Loucy (cell line): ENCODE measurements around the gene NFIL3.

Experiments used
- H2AFZ ChIP-seq: fragments of 200-600 bp; sonication (generic); 2 replicates; pipeline ENCODE4 v1.6.0; 2016; ENCODE audit warnings: antibody characterized with exemption, mild to moderate bottlenecking, low read length, moderate library complexity
- H3F3A ChIP-seq: fragments of 200-600 bp; 2 replicates; pipeline ENCODE4 v1.6.0; 2016; ENCODE audit warnings: antibody characterized with exemption, low read depth, mild to moderate bottlenecking
- H3K27me3 ChIP-seq: fragments of 200-600 bp; sonication (generic); 2 replicates; pipeline ENCODE4 v1.6.1; 2014; ENCODE audit warnings: low read length, mild to moderate bottlenecking; ENCODE audit not compliant: insufficient read depth, poor library complexity, severe bottlenecking
- H3K36me3 ChIP-seq: fragments of 200-600 bp; sonication (generic); 2 replicates; pipeline ENCODE4 v1.6.1; 2016; ENCODE audit warnings: low read length; ENCODE audit not compliant: insufficient read depth
- H3K4me1 ChIP-seq: fragments of 200-600 bp; sonication (generic); 2 replicates; pipeline ENCODE4 v1.5.1; 2014; ENCODE audit warnings: low read length, mild to moderate bottlenecking; ENCODE audit not compliant: insufficient read depth, poor library complexity, severe bottlenecking
- H3K4me2 ChIP-seq: fragments of 200-600 bp; sonication (generic); 2 replicates; pipeline ENCODE4 v1.6.0; 2014; ENCODE audit warnings: antibody characterized with exemption, low read length, low read depth, mild to moderate bottlenecking; ENCODE audit not compliant: poor library complexity, severe bottlenecking
- H3K4me3 ChIP-seq: fragments of 200-600 bp; sonication (generic); 2 replicates; pipeline ENCODE4 v1.5.1; 2014; ENCODE audit warnings: low read length, mild to moderate bottlenecking, mixed read lengths; ENCODE audit not compliant: poor library complexity, severe bottlenecking
- H3K79me2 ChIP-seq: fragments of 200-600 bp; sonication (generic); 2 replicates; pipeline ENCODE4 v1.6.1; 2014; ENCODE audit warnings: low read length; ENCODE audit not compliant: insufficient read depth
- H3K9ac ChIP-seq: fragments of 200-600 bp; sonication (generic); 2 replicates; pipeline ENCODE4 v1.6.0; 2014; ENCODE audit warnings: mild to moderate bottlenecking, low read depth, low read length, moderate library complexity; ENCODE audit not compliant: poor library complexity, severe bottlenecking
- H3K9me2 ChIP-seq: fragments of 200-600 bp; sonication (generic); replicated peaks from 2 replicates; pipeline ENCODE4 v1.6.1; 2016; ENCODE audit warnings: low read depth, low read length, mixed read lengths
- H3K9me3 ChIP-seq: fragments of 200-600 bp; sonication (generic); 2 replicates; pipeline ENCODE4 v1.6.1; 2014; ENCODE audit warnings: mild to moderate bottlenecking, antibody characterized with exemption, low read length, low read depth; ENCODE audit not compliant: insufficient read depth
- H4K20me1 ChIP-seq: fragments of 200-600 bp; sonication (generic); 2 replicates; pipeline ENCODE4 v1.6.0; 2014; ENCODE audit warnings: antibody characterized with exemption, low read length, mild to moderate bottlenecking; ENCODE audit not compliant: insufficient read depth, poor library complexity, severe bottlenecking
- CTCF ChIP-seq: fragments of 200-600 bp; sonication (generic); conservative IDR thresholded peaks from 2 replicates; pipeline ENCODE4 v1.5.1; 2014; ENCODE audit warnings: mild to moderate bottlenecking, antibody characterized with exemption, low read length
- EZH2phosphoT487 ChIP-seq: fragments of 200-600 bp; IDR thresholded peaks from 2 replicates; pipeline ENCODE4 v1.6.1; 2018; ENCODE audit warnings: antibody characterized with exemption, mild to moderate bottlenecking, moderate library complexity, borderline replicate concordance

NFIL3 gene

DNA sequence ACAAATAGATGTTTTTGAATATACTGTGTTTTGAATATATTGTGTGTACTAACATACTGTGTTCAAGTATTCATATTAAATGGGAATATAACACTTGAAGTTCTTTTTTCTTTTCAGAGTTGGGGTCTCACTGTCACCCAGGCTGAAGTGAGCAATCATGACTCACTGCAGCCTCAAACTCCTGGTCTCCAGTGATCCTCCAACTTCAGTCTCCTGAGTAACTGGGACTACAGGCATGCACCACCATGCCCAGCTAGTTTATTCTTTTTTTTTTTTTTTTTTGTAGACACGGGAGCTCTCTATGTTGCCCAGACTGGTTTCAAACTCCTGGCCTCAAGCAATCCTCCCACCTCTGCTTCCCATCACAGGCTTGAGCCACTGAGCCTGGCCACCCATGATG is 38.7 kb downstream of the NFIL3 start:
- H2AFZ ChIP-seq = no peak overlapping the region
- no peaks in the 10 kb centered on the region for H3K36me3 ChIP-seq
- no peaks in the 10 kb centered on the region for H4K20me1 ChIP-seq
- H3K4me1 ChIP-seq = no peaks in the 10 kb centered on the region
- no peaks in the 10 kb centered on the region for H3K9me3 ChIP-seq
- no peak overlapping the region for H3K4me2 ChIP-seq
- H3K27me3 ChIP-seq = no peaks in the 10 kb centered on the region
- no peaks in the 10 kb centered on the region for H3F3A ChIP-seq
- no peak for TF ChIP-seq EZH2phosphoT487
- TF ChIP-seq CTCF = no peak
- H3K4me3 ChIP-seq = no peak overlapping the region
- no peak overlapping the region for H3K9ac ChIP-seq
- H3K79me2 ChIP-seq = no peaks in the 10 kb centered on the region
- H3K9me2 ChIP-seq = no peaks in the 10 kb centered on the region

DNA sequence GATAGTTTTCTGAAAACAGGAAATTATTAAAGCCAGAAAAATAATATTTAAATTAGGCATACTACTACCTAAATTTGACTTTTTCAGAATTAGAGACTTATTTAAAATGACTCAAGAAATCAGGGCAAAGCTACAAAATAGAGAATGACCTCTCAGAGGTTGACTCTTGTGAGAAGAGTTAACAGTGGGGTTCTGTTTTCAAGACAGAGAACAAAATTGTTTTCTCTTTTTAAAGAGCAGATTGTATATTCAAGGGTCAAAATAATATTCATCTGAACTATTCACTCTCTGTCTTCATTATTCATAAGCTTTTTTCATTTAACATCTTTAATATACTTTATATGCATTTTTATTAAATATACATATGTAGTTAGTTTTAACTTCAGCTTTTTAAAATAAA is 40.1 kb downstream of the NFIL3 start:
- Histone ChIP-seq H3K9ac (no peak overlapping the region), H2AFZ (no peak overlapping the region), H4K20me1 (no peaks in the 10 kb centered on the region), H3K4me3 (no peak overlapping the region), H3F3A (no peaks in the 10 kb centered on the region), H3K27me3 (no peaks in the 10 kb centered on the region), H3K9me2 (no peaks in the 10 kb centered on the region), H3K4me2 (no peak overlapping the region), H3K79me2 (no peaks in the 10 kb centered on the region), H3K9me3 (no peaks in the 10 kb centered on the region), H3K4me1 (no peaks in the 10 kb centered on the region), H3K36me3 (no peaks in the 10 kb centered on the region)
- no peak for TF ChIP-seq EZH2phosphoT487

GRCh38 chr9:91382298-91382697 is 41.3 kb downstream of the NFIL3 start:
- no peaks in the 10 kb centered on the region for H3K9me2 ChIP-seq
- H3K27me3 ChIP-seq = no peaks in the 10 kb centered on the region
- no peak overlapping the region for H2AFZ ChIP-seq
- H4K20me1 ChIP-seq = no peaks in the 10 kb centered on the region
- H3K4me2 ChIP-seq = no peak overlapping the region
- no peak overlapping the region for H3K9ac ChIP-seq
- no peaks in the 10 kb centered on the region for H3K36me3 ChIP-seq
- no peaks in the 10 kb centered on the region for H3F3A ChIP-seq
- TF ChIP-seq EZH2phosphoT487 = no peak
- TF ChIP-seq CTCF = no peak
- H3K4me3 ChIP-seq = no peak overlapping the region
- peaks cover 10% of the 10 kb centered on the region; the same call in 1 of the 2 replicates for H3K9me3 ChIP-seq
- H3K79me2 ChIP-seq = no peaks in the 10 kb centered on the region
- no peaks in the 10 kb centered on the region for H3K4me1 ChIP-seq

DNA sequence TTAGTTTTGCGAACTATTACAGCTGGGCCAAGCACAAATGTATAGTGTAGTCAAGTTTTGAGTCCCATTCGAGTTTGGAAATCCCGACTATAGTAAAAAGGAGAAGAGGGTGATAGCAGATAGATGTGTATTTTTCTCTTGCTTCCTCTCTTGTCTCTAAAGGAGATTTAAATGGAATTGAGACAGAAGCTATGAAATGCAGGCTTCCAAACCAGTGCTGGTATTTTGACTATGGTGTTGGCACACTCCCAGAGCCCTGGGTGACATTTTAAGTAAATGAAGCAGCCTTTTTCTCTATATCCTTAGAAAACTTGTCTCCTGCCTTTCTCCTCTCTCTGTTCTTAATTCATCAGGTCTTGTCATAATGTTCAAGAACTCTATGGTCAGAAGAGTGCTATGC is 44.2 kb downstream of the NFIL3 start:
- H3F3A ChIP-seq = no peaks in the 10 kb centered on the region
- no peak overlapping the region for H3K9ac ChIP-seq
- H3K27me3 ChIP-seq = no peaks in the 10 kb centered on the region
- TF ChIP-seq CTCF = no peak
- no peak overlapping the region for H3K4me3 ChIP-seq
- H3K36me3 ChIP-seq = no peaks in the 10 kb centered on the region
- H3K4me2 ChIP-seq = no peak overlapping the region
- no peaks in the 10 kb centered on the region for H3K4me1 ChIP-seq
- H3K79me2 ChIP-seq = no peaks in the 10 kb centered on the region
- 0 out of 2 replicates have a peak overlapping the region, but pooled peaks have one; percentile 34 for H2AFZ ChIP-seq
- H3K9me2 ChIP-seq = no peaks in the 10 kb centered on the region
- peaks cover 11% of the 10 kb centered on the region; the same call in 1 of the 2 replicates for H3K9me3 ChIP-seq
- H4K20me1 ChIP-seq = no peaks in the 10 kb centered on the region
